HG03342 (cell line): ENCODE measurements around the gene P3H1.
"Not testable (repeated sequence)": the region's sequence is repeated elsewhere in the genome, so short reads cannot be mapped to it uniquely, and the experiment has no call there.

Experiments
- ATAC-seq: cut with Tn5 transposase; IDR thresholded peaks from one replicate; pipeline ENCODE4 v1.9.1; 2021; ENCODE audit warnings: mild to moderate bottlenecking, moderate library complexity; ENCODE audit not compliant: unreplicated experiment

Gene P3H1

GRCh38 chr1:42733415-42734200 lies 33.2 kb downstream of the P3H1 start:
- no peak for ATAC-seq

GRCh38 chr1:42732126-42732680 lies 34.6 kb downstream of the P3H1 start:
- ATAC-seq: no peak

GRCh38 chr1:42731585-42731984 lies 35.2 kb downstream of the P3H1 start:
- no peak for ATAC-seq

- ATAC-seq: no peak
Observed at GRCh38 chr1:42730988-42731387, 35.8 kb downstream of the P3H1 start.

- ATAC-seq: no peak
Observed at GRCh38 chr1:42730002-42730401, 36.8 kb downstream of the P3H1 start.

GRCh38 chr1:42725820-42726219 lies 41.0 kb downstream of the P3H1 start:
- ATAC-seq: not testable (repeated sequence)

GRCh38 chr1:42723511-42723910 lies 43.3 kb downstream of the P3H1 start:
- ATAC-seq: no peak

- ATAC-seq: not testable (repeated sequence)
Observed at GRCh38 chr1:42722403-42722802, 44.4 kb downstream of the P3H1 start.

- ATAC-seq: no peak
Observed at GRCh38 chr1:42721926-42722325, 44.9 kb downstream of the P3H1 start.

- ATAC-seq: no peak
Observed at GRCh38 chr1:42720868-42721267, 46.0 kb downstream of the P3H1 start.

- not testable (repeated sequence) for ATAC-seq
Observed at GRCh38 chr1:42714441-42714840, 52.4 kb downstream of the P3H1 start.

- no peak for ATAC-seq
Observed at GRCh38 chr1:42713293-42713692, 53.5 kb downstream of the P3H1 start.

- ATAC-seq: not testable (repeated sequence)
Observed at GRCh38 chr1:42712808-42713207, 54.0 kb downstream of the P3H1 start.

GRCh38 chr1:42703888-42704464 lies 62.9 kb downstream of the P3H1 start:
- no peak for ATAC-seq

- ATAC-seq: no peak
Observed at GRCh38 chr1:42700006-42700405, 66.8 kb downstream of the P3H1 start.

- ATAC-seq: no peak
Observed at GRCh38 chr1:42698081-42698813, 68.6 kb downstream of the P3H1 start.
